Measurements from ENCODE around the gene SMAD5. TPM values are rescaled to one million over a fixed set of nuclear protein-coding genes. Genes with fewer than 3 reads are reported as not detected.
A peak's percentile ranks its signal among the peaks of the same experiment; 100 is the strongest.

The SMAD5 gene
- total and polyA plus RNA-seq, 2 of the 13 experiments (the other 11 are each of a cell fraction or from before 2014, with no cell fraction given) = 27.2 to 48.5 TPM

GRCh38 chr5:136113606-136114005, 19.0 kb upstream of the SMAD5 start:
- H3K27me3 ChIP-seq (ENCODE audit: control insufficient read depth in 1 of 2, insufficient read depth in 2 of 2, low read length in 2 of 2) = 0 out of 5 replicates have a peak, but pooled peaks cover 0 to 4% of the 10 kb centered on the region in 2 experiments
- TF ChIP-seq FUBP1 (CRISPR knock-in tag; IDR thresholded peaks at IDR 0.05; ENCODE audit: borderline replicate concordance) (no peak), ONECUT2 (CRISPR knock-in tag; IDR thresholded peaks at IDR 0.05) (no peak), ZNF101 (CRISPR knock-in tag; IDR thresholded peaks at IDR 0.05; ENCODE audit: borderline replicate concordance, low read depth) (no peak), ZNF674 (CRISPR knock-in tag; IDR thresholded peaks at IDR 0.05; ENCODE audit: low read depth) (no peak)
- no peak overlapping the region for H3K9ac ChIP-seq (ENCODE audit: insufficient read depth, low read depth, low read length)
- ATAC-seq (no peak), FAIRE-seq (no peak), DNase-seq (ENCODE audit: low spot score) (no peak)
- H3K4me1 ChIP-seq (ENCODE audit: insufficient read depth, low read length) = 0 out of 2 replicates have a peak, but pooled peaks cover 8% of the 10 kb centered on the region
- H3K4me3 ChIP-seq (replicated peaks in 1 of 3; ENCODE audit: insufficient read depth in 1 of 3, low read depth in 2 of 3, low read length in 3 of 3) = no peak overlapping the region
- BruUV-seq (replicated peaks) = no TSS peak
- H3K4me2 ChIP-seq (ENCODE audit: low read depth, low read length) = peak overlapping the region; percentile 5; the same call in 1 of the 2 replicates
- WGBS (ENCODE audit: low lambda C conversion rate) = 38% methylated on average over 2 of the region's 2 CpGs
- CTCF ChIA-PET (ENCODE audit: low intra/inter-chr PET ratio, low total read pairs) = no interaction called here
- intact Hi-C loops (cut with micrococcal nuclease; ENCODE audit: unreplicated experiment) (no loop called here), in situ Hi-C loops (cut with HindIII; ENCODE audit: extremely low pct_ligation_motif_present, low pct_unique_long_range_greater_than_20kb) (loop anchor here (25.0 kb wide), 1 partner anchor 551 kb away; no protein-coding TSS in a partner anchor)
- H3K27ac ChIP-seq (ENCODE audit: extremely low read length, insufficient read depth, low read length) = no peak overlapping the region
- no peaks in the 10 kb centered on the region for H3K79me2 ChIP-seq (ENCODE audit: insufficient read depth, low read length)
- POLR2A ChIA-PET = interaction anchor here (0.7 kb wide), 1 partner anchor 60 kb away, joined by 4 read pairs; no protein-coding TSS in a partner anchor
- no peaks in the 10 kb centered on the region for H3K9me3 ChIP-seq (ENCODE audit: low read length)
- no peaks in the 10 kb centered on the region for H4K20me1 ChIP-seq (ENCODE audit: insufficient read depth, low read length)
- no peak overlapping the region for H2AFZ ChIP-seq (ENCODE audit: low read length)
- no peaks in the 10 kb centered on the region for H3K36me3 ChIP-seq (replicated peaks in 1 of 2; ENCODE audit: control insufficient read depth in 1 of 2, insufficient read depth in 2 of 2, low read length in 2 of 2)

- Histone ChIP-seq H3K9ac (ENCODE audit: insufficient read depth, low read depth, low read length) (no peak overlapping the region), H4K20me1 (ENCODE audit: insufficient read depth, low read length) (no peaks in the 10 kb centered on the region), H3K79me2 (ENCODE audit: insufficient read depth, low read length) (no peaks in the 10 kb centered on the region), H3K36me3 (replicated peaks in 1 of 2; ENCODE audit: control insufficient read depth in 1 of 2, insufficient read depth in 2 of 2, low read length in 2 of 2) (no peaks in the 10 kb centered on the region), H3K4me3 (replicated peaks in 1 of 3; ENCODE audit: insufficient read depth in 1 of 3, low read depth in 2 of 3, low read length in 3 of 3) (no peak overlapping the region), H2AFZ (ENCODE audit: low read length) (no peak overlapping the region), H3K4me2 (ENCODE audit: low read depth, low read length) (no peak overlapping the region), H3K27me3 (ENCODE audit: control insufficient read depth in 1 of 2, insufficient read depth in 2 of 2, low read length in 2 of 2) (0 out of 5 replicates have a peak, but pooled peaks cover 0 to 4% of the 10 kb centered on the region in 2 experiments), H3K4me1 (ENCODE audit: insufficient read depth, low read length) (peaks cover 6% of the 10 kb centered on the region; the same call in 1 of the 2 replicates), H3K9me3 (ENCODE audit: low read length) (no peaks in the 10 kb centered on the region), H3K27ac (ENCODE audit: extremely low read length, insufficient read depth, low read length) (no peak overlapping the region)
- CTCF ChIA-PET (ENCODE audit: low intra/inter-chr PET ratio, low total read pairs) = no interaction called here
- BruUV-seq (replicated peaks) = no TSS peak
- FAIRE-seq (no peak), DNase-seq (ENCODE audit: low spot score) (no peak), ATAC-seq (no peak)
- intact Hi-C loops (cut with micrococcal nuclease; ENCODE audit: unreplicated experiment) = no loop called here
- POLR2A ChIA-PET = no interaction called here
- in situ Hi-C loops (cut with HindIII; ENCODE audit: extremely low pct_ligation_motif_present, low pct_unique_long_range_greater_than_20kb) = loop anchor here (25.0 kb wide), 1 partner anchor 552 kb away; no protein-coding TSS in a partner anchor
- 88% methylated on average over 5 of the region's 5 CpGs for WGBS (ENCODE audit: low lambda C conversion rate)
- TF ChIP-seq CHD4 (IDR thresholded peaks at IDR 0.05; ENCODE audit: borderline replicate concordance, low read length) = no peak
- no peak for TF ChIP-seq RAD51 (IDR thresholded peaks at IDR 0.05; ENCODE audit: borderline replicate concordance)
- no peak for TF ChIP-seq ZNF781 (CRISPR knock-in tag; IDR thresholded peaks at IDR 0.05; ENCODE audit: borderline replicate concordance, not compliant biosample characterization)
- no peak for TF ChIP-seq ZBTB33 (CRISPR knock-in tag; IDR thresholded peaks at IDR 0.05)
- TF ChIP-seq ZNF768 (CRISPR knock-in tag; IDR thresholded peaks at IDR 0.05) = no peak
- no peak for TF ChIP-seq HDAC2 (CRISPR knock-in tag; IDR thresholded peaks at IDR 0.05)
These were observed 18.1 kb upstream of the SMAD5 start for GRCh38 chr5:136114414-136115125.

Measured in HepG2 (cell line).